SK-N-SH treated with all-trans-retinoic acid at 6 μM for 48 hours (cell line): ENCODE data around the gene AFF1.

Experiments
- ATAC-seq: fragments of 200-7000 bp; cut with Tn5 transposase; 3 replicates; pipeline ENCODE4 v1.9.1; 2020; ENCODE audit warnings: mild to moderate bottlenecking, moderate library complexity
- ARNTL ChIP-seq: fragments of 450-650 bp; formaldehyde crosslinking; IDR thresholded peaks from 2 replicates; pipeline ENCODE4 v1.5.0; 2020; ENCODE audit warnings: low read depth, mild to moderate bottlenecking, moderate library complexity, borderline replicate concordance
- BACH2 ChIP-seq: fragments of 250-450 bp; sonication (Bioruptor Pico); IDR thresholded peaks from 2 replicates; pipeline ENCODE4 v1.9.0; 2021; ENCODE audit warnings: mild to moderate bottlenecking, borderline replicate concordance
- CSDC2 ChIP-seq: fragments of 250-450 bp; sonication (Bioruptor Pico); IDR thresholded peaks from 2 replicates; pipeline ENCODE4 v1.5.0; 2020; ENCODE audit warnings: mild to moderate bottlenecking, moderate library complexity
- ESRRG ChIP-seq: fragments of 250-450 bp; sonication (Bioruptor Pico); IDR thresholded peaks from 2 replicates; pipeline ENCODE4 v1.6.1; 2021; ENCODE audit warnings: mild to moderate bottlenecking
- GLIS3 ChIP-seq: fragments of 250-450 bp; sonication (Bioruptor Pico); IDR thresholded peaks from 2 replicates; pipeline ENCODE4 v1.5.0; 2020; ENCODE audit warnings: mild to moderate bottlenecking, moderate library complexity
- ISL1 ChIP-seq: fragments of 250-450 bp; sonication (Bioruptor Pico); IDR thresholded peaks from 2 replicates; pipeline ENCODE4 v2.1.2; 2022; ENCODE audit warnings: mild to moderate bottlenecking, moderate library complexity
- OSR1 ChIP-seq: fragments of 250-450 bp; sonication (Bioruptor Pico); IDR thresholded peaks from 2 replicates; pipeline ENCODE4 v1.8.0; 2022; ENCODE audit warnings: moderate library complexity, mild to moderate bottlenecking, inconsistent platforms
- PPARA ChIP-seq: fragments of 250-450 bp; sonication (Bioruptor Pico); IDR thresholded peaks from 2 replicates; pipeline ENCODE4 v1.5.0; 2020; ENCODE audit warnings: mild to moderate bottlenecking, borderline replicate concordance
- SNAI2 ChIP-seq: fragments of 250-450 bp; sonication (Bioruptor Pico); IDR thresholded peaks from 2 replicates; pipeline ENCODE4 v1.5.0; 2020; ENCODE audit warnings: mild to moderate bottlenecking, moderate library complexity
- TCF4 ChIP-seq: fragments of 250-450 bp; sonication (Bioruptor Pico); IDR thresholded peaks from 2 replicates; pipeline ENCODE4 v1.8.0; 2021; ENCODE audit warnings: mild to moderate bottlenecking, moderate library complexity, borderline replicate concordance
- TOX ChIP-seq: fragments of 250-450 bp; sonication (Bioruptor Pico); IDR thresholded peaks from 2 replicates; pipeline ENCODE4 v1.8.0; 2021; ENCODE audit warnings: mild to moderate bottlenecking, moderate library complexity, borderline replicate concordance
- ZC3H10 ChIP-seq: fragments of 250-450 bp; sonication (Bioruptor Pico); IDR thresholded peaks from 2 replicates; pipeline ENCODE4 v1.5.1; 2021; ENCODE audit warnings: mild to moderate bottlenecking, moderate library complexity
- ZFP3 ChIP-seq: fragments of 250-450 bp; sonication (Bioruptor Pico); IDR thresholded peaks from 2 replicates; pipeline ENCODE4 v1.5.0; 2020; ENCODE audit warnings: mild to moderate bottlenecking, moderate library complexity
- ZFP30 ChIP-seq: fragments of 450-650 bp; formaldehyde crosslinking; IDR thresholded peaks from 2 replicates; pipeline ENCODE4 v1.5.0; 2022; ENCODE audit warnings: mild to moderate bottlenecking, moderate library complexity
- ZNF565 ChIP-seq: fragments of 450-650 bp; formaldehyde crosslinking; conservative IDR thresholded peaks from 2 replicates; pipeline ENCODE4 v1.5.0; 2020; ENCODE audit warnings: low read depth, mild to moderate bottlenecking, moderate library complexity
- ZNF8 ChIP-seq: fragments of 450-650 bp; formaldehyde crosslinking; IDR thresholded peaks from 2 replicates; pipeline ENCODE4 v1.5.0; 2020; ENCODE audit warnings: mild to moderate bottlenecking, moderate library complexity
- TF ChIP-seq, protein P1 (sequence below): fragments of 250-450 bp; sonication (Bioruptor Pico); IDR thresholded peaks from 2 replicates; pipeline ENCODE4 v1.5.1; 2021; ENCODE audit warnings: mild to moderate bottlenecking, moderate library complexity
- TF ChIP-seq, protein P2 (sequence below): fragments of 250-450 bp; sonication (Bioruptor Pico); IDR thresholded peaks from 2 replicates; pipeline ENCODE4 v1.5.1; 2020; ENCODE audit warnings: low read depth, mild to moderate bottlenecking, moderate library complexity
- TF ChIP-seq, protein P3 (sequence below): fragments of 250-450 bp; sonication (Bioruptor Pico); IDR thresholded peaks from 2 replicates; pipeline ENCODE4 v1.5.0; 2020; ENCODE audit warnings: mild to moderate bottlenecking, moderate library complexity
- TF ChIP-seq, protein P4 (sequence below): fragments of 250-450 bp; sonication (Bioruptor Pico); IDR thresholded peaks from 2 replicates; pipeline ENCODE4 v1.8.0; 2020; ENCODE audit warnings: mild to moderate bottlenecking, moderate library complexity, borderline replicate concordance
- TF ChIP-seq, protein P5 (sequence below): fragments of 250-450 bp; sonication (Bioruptor Pico); IDR thresholded peaks from 2 replicates; pipeline ENCODE4 v1.8.0; 2021; ENCODE audit warnings: low read depth, mild to moderate bottlenecking, moderate library complexity, borderline replicate concordance

Gene AFF1

GRCh38 chr4:87006676-87007527, 72.1 kb downstream of the AFF1 start:
- peak; percentile 93 for ATAC-seq
- peak; percentile 46; the same call in 1 of the 2 replicates for TF ChIP-seq TOX (CRISPR knock-in tag)
- TF ChIP-seq ZNF565 (CRISPR knock-in tag) = no peak
- peak; percentile 11; the same call in 1 of the 2 replicates for TF ChIP-seq TCF4
- no peak for TF ChIP-seq ZFP30 (CRISPR knock-in tag)
- TF ChIP-seq ARNTL (CRISPR knock-in tag) = no peak
- TF ChIP-seq, protein P1, sequence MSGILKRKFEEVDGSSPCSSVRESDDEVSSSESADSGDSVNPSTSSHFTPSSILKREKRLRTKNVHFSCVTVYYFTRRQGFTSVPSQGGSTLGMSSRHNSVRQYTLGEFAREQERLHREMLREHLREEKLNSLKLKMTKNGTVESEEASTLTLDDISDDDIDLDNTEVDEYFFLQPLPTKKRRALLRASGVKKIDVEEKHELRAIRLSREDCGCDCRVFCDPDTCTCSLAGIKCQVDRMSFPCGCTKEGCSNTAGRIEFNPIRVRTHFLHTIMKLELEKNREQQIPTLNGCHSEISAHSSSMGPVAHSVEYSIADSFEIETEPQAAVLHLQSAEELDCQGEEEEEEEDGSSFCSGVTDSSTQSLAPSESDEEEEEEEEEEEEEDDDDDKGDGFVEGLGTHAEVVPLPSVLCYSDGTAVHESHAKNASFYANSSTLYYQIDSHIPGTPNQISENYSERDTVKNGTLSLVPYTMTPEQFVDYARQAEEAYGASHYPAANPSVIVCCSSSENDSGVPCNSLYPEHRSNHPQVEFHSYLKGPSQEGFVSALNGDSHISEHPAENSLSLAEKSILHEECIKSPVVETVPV (CRISPR knock-in tag) = 0 out of 2 replicates have a peak, but pooled peaks have one; percentile 68
- no peak for TF ChIP-seq BACH2 (CRISPR knock-in tag)
- TF ChIP-seq ISL1 (CRISPR knock-in tag) = no peak
- no peak for TF ChIP-seq OSR1 (CRISPR knock-in tag)
- TF ChIP-seq ZFP3 = peak; percentile 31; the same call in 1 of the 2 replicates
- TF ChIP-seq ZC3H10 (CRISPR knock-in tag) = no peak
- peak; percentile 30; the same call in 1 of the 2 replicates for TF ChIP-seq ZNF8 (CRISPR knock-in tag)
- peak; percentile 97 for TF ChIP-seq GLIS3 (CRISPR knock-in tag)
- TF ChIP-seq, protein P2, sequence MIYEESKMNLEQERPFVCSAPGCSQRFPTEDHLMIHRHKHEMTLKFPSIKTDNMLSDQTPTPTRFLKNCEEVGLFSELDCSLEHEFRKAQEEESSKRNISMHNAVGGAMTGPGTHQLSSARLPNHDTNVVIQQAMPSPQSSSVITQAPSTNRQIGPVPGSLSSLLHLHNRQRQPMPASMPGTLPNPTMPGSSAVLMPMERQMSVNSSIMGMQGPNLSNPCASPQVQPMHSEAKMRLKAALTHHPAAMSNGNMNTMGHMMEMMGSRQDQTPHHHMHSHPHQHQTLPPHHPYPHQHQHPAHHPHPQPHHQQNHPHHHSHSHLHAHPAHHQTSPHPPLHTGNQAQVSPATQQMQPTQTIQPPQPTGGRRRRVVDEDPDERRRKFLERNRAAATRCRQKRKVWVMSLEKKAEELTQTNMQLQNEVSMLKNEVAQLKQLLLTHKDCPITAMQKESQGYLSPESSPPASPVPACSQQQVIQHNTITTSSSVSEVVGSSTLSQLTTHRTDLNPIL (CRISPR knock-in tag) = no peak; the same call in 1 of the 2 replicates
- TF ChIP-seq, protein P3, sequence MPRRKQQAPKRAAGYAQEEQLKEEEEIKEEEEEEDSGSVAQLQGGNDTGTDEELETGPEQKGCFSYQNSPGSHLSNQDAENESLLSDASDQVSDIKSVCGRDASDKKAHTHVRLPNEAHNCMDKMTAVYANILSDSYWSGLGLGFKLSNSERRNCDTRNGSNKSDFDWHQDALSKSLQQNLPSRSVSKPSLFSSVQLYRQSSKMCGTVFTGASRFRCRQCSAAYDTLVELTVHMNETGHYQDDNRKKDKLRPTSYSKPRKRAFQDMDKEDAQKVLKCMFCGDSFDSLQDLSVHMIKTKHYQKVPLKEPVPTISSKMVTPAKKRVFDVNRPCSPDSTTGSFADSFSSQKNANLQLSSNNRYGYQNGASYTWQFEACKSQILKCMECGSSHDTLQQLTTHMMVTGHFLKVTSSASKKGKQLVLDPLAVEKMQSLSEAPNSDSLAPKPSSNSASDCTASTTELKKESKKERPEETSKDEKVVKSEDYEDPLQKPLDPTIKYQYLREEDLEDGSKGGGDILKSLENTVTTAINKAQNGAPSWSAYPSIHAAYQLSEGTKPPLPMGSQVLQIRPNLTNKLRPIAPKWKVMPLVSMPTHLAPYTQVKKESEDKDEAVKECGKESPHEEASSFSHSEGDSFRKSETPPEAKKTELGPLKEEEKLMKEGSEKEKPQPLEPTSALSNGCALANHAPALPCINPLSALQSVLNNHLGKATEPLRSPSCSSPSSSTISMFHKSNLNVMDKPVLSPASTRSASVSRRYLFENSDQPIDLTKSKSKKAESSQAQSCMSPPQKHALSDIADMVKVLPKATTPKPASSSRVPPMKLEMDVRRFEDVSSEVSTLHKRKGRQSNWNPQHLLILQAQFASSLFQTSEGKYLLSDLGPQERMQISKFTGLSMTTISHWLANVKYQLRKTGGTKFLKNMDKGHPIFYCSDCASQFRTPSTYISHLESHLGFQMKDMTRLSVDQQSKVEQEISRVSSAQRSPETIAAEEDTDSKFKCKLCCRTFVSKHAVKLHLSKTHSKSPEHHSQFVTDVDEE = peak; percentile 42; the same call in 1 of the 2 replicates
- no peak for TF ChIP-seq SNAI2 (CRISPR knock-in tag)
- TF ChIP-seq CSDC2 (CRISPR knock-in tag) = peak; percentile 72; the same call in 1 of the 2 replicates
- TF ChIP-seq, protein P4, sequence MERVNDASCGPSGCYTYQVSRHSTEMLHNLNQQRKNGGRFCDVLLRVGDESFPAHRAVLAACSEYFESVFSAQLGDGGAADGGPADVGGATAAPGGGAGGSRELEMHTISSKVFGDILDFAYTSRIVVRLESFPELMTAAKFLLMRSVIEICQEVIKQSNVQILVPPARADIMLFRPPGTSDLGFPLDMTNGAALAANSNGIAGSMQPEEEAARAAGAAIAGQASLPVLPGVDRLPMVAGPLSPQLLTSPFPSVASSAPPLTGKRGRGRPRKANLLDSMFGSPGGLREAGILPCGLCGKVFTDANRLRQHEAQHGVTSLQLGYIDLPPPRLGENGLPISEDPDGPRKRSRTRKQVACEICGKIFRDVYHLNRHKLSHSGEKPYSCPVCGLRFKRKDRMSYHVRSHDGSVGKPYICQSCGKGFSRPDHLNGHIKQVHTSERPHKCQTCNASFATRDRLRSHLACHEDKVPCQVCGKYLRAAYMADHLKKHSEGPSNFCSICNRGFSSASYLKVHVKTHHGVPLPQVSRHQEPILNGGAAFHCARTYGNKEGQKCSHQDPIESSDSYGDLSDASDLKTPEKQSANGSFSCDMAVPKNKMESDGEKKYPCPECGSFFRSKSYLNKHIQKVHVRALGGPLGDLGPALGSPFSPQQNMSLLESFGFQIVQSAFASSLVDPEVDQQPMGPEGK (CRISPR knock-in tag) = no peak
- 0 out of 2 replicates have a peak, but pooled peaks have one; percentile 4 for TF ChIP-seq PPARA (CRISPR knock-in tag)
- TF ChIP-seq, protein P5, sequence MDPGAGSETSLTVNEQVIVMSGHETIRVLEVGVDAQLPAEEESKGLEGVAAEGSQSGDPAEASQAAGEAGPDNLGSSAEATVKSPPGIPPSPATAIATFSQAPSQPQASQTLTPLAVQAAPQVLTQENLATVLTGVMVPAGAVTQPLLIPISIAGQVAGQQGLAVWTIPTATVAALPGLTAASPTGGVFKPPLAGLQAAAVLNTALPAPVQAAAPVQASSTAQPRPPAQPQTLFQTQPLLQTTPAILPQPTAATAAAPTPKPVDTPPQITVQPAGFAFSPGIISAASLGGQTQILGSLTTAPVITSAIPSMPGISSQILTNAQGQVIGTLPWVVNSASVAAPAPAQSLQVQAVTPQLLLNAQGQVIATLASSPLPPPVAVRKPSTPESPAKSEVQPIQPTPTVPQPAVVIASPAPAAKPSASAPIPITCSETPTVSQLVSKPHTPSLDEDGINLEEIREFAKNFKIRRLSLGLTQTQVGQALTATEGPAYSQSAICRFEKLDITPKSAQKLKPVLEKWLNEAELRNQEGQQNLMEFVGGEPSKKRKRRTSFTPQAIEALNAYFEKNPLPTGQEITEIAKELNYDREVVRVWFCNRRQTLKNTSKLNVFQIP (CRISPR knock-in tag) = no peak
- no peak for TF ChIP-seq ESRRG (CRISPR knock-in tag)
